Frontal cortex (tissue), 1 donor: Measurements from ENCODE around the gene GDA. TPM values are rescaled to one million over a fixed set of nuclear protein-coding genes. Genes with fewer than 3 reads are reported as not detected.

Experiments used
- small RNA-seq: library from RNA; depleted of rRNA; stranded (forward); fragments of <200 nt; gene quantifications from one replicate; pipeline ENCODE3, GENCODE V24; 2014
- total RNA-seq: library from RNA; depleted of rRNA; stranded (reverse); fragments of >200 nt; gene quantifications from one replicate; pipeline ENCODE4 v1.2.3, GENCODE V29; 2014

GDA gene
- total RNA-seq, 1 donor from 2014 or later: 21.6 TPM

Small RNA genes within 50 kb of the gene (small RNA-seq; reads per million reads assigned to genes)
- gene RNA5SP285: not detected

Other genes with a start within 250 kb of the GDA start
- 113 TPM for gene ABHD17B, start 238.2 kb upstream of the GDA start, total RNA-seq
- 19.2 TPM for gene C9orf85, start 237.8 kb upstream of the GDA start, total RNA-seq
- gene C9orf57, start 88.8 kb upstream of the GDA start, total RNA-seq: not detected
- gene ZFAND5, start 215.8 kb downstream of the GDA start, total RNA-seq: 219 TPM